GM21576 (cell line): Measurements from ENCODE around the gene RHOJ.
"Not testable (repeated sequence)": the region's sequence is repeated elsewhere in the genome, so short reads cannot be mapped to it uniquely, and the experiment has no call there.

ENCODE experiments used
- ATAC-seq: cut with Tn5 transposase; IDR thresholded peaks from one replicate; pipeline ENCODE4 v1.9.1; 2021; ENCODE audit warnings: mild to moderate bottlenecking, moderate library complexity; ENCODE audit not compliant: unreplicated experiment

The RHOJ gene

GRCh38 chr14:63295231-63295685 lies 91.0 kb downstream of the RHOJ start:
- peak; percentile 43 for ATAC-seq

GRCh38 chr14:63296060-63296563 lies 91.9 kb downstream of the RHOJ start:
- ATAC-seq, result peak; percentile 53

DNA sequence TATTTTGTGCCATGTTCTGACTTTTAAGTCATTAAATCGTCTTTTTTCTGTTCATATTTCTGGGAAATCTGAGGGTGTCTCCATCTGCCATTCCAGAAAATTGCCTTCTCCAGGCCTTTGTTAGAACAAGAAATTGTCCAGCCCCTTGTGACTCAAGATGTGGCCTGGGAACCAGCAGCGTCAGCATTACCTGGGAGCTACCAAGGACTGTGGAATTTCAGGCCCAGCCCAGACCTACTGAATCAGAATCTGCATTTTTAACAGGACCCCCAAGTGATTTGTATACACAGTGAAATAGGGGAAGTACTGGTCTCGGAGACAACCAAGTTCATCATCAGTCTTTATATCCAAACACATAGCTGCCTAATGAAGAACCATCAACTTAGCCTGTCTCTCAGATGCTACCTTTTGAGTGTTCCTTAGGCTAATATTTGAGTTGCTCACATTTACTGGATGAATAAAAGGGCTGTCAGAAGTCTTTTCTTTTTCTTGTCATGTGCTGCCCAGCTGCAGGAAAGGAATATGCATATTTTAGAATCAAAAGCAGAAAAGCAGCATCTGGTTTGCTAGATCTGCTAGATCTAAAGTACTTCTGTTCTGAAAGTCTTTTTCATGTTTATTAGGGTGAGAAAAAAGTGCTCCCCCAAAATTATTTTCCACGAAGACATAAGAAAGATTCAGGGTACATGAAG lies 93.3 kb downstream of the RHOJ start:
- no peak for ATAC-seq

DNA sequence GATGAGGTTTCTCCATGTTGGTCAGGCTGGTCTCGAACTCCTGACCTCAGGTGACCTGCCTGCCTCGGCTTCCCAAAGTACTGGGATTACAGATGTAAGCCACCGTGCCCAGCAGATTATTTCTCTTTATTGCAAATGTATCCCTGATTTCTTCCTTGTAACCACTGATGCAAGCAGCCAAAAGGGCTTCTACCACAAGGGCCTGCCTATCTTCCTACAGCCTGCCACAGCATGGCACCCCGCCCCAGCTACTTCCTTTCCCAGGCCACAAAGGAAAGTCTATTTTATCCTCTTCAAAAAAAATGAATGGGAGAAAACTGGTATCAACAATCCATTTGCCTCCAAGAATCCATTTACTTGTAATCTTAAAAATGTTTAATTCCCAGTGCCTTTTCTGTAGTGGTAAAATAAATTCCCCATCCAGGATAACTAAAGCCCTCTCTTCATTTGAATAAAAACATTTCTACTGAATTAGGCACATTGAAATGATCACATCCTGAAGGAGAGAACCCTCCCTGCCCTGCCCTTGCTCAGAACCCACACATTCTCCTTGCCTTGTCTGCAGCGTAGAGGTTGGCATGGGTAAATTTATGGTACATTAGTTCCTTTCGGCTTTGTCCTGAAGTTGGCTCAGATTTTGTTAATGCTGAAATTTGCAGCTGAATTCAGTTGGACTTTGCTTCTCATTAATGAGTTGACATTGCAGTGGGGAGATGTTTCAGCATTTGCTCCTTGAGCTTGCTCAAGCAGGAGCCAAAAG lies 95.3 kb downstream of the RHOJ start:
- no peak for ATAC-seq

DNA sequence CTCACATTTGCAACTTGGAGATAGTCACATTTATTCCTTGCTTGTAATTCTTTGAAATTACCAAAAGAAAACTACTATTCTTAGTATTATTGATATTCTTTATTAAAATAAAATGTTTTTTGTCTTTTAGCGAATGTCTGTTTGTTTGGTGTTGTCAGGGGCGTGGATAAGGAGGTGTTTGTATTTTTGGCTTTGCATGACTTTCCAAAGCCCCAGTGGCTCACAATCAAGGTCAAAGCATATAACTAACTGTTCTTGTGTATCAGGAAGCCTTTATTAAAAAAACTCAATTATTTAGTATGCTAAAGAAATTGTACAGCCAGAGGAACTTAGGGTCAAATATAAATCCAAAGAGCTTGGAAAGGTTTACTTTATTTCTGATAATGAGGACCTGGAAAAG lies 96.6 kb downstream of the RHOJ start:
- no peak for ATAC-seq

- no peak for ATAC-seq
These were observed 97.8 kb downstream of the RHOJ start for GRCh38 chr14:63301891-63302534.

GRCh38 chr14:63304429-63304828 lies 100.2 kb downstream of the RHOJ start:
- ATAC-seq, result not testable (repeated sequence)

DNA sequence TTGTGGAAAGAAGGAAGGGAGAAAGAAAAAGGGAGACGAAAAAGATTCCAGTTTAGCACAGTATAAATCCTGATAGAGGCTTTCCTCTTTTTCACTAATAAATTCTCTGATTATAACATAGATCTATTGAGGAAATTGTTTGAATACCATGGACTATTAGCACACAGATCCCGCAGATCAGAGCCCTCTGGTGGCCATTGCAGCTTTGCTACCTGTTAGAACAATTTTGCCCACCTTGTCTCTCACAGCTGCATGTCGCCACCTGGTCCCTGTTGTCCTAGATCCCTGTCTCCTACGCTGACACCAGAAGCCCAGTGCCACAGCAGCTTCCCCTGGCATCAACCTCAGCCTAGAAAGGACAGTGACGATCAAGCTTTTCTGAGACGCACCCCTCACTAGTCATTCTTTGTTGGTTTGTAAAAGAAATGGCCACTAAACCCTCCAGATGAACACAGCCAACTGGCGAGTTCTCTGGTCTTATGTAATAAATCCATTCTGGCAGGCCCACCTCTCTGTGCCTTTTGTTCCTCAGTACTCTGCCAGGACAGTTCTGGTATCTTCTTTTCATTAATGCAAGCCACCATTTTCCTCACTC lies 104.6 kb downstream of the RHOJ start:
- no peak for ATAC-seq

GRCh38 chr14:63318835-63319234 lies 114.6 kb downstream of the RHOJ start, which contains the start of gene GPHB5:
Gene GPHB5 (minus strand): TSS chr14:63318935. CDS start chr14:63317849, 1,086 bp downstream.
- ATAC-seq, result no peak

- ATAC-seq, result no peak
These were observed 118.2 kb downstream of the RHOJ start for GRCh38 chr14:63322472-63322871.

GRCh38 chr14:63322897-63323573 lies 118.8 kb downstream of the RHOJ start:
- no peak for ATAC-seq

DNA sequence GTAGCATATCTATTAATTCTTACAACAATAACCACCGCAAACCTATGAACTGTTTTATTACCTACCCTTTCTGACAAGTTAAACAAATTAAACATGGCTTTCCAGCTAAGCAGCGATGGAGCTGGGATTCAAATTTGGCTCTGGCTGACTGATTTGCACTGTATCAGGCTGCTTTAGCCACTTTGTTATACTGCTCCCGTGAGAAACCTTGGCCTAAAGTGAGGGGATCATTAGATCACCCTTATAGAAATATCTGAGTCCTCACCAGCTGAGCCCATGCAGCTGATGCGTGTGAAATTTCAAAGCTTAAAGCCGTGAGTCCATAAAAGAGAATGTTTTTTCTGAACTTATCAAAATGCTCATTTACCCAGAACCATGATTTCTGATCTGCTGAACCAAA lies 122.6 kb downstream of the RHOJ start:
- ATAC-seq, result no peak

GRCh38 chr14:63328787-63329737 lies 124.8 kb downstream of the RHOJ start:
- ATAC-seq, result no peak

DNA sequence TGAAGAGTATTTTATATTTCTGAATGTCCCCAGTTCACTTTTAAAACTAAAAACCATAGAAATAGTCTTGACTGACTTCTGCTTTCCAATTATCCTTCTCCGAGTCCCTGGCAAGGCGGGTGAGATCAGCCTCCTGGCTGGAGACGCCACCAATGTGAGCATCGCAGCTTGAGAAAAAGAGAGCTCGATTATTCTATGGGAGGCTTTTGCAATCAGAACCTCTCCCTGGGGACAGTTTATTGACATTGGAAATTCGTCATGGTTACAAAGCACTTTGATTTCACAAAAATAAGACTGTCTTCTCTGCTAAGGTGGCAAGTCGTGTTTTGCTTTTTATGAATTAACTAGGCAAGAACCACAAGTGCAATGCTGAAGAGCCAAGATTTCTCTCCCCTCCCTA lies 138.1 kb downstream of the RHOJ start:
- ATAC-seq, result no peak
